WI38 (cell line): ENCODE results near the gene TRIM26.

ENCODE experiments used
- H3K4me3 ChIP-seq: 2 replicates; pipeline ENCODE4 v1.5.1; 2011; ENCODE audit warnings: low read depth, mild to moderate bottlenecking, control low read depth, low read length
- TF ChIP-seq, protein P1 (sequence below): IDR thresholded peaks from 2 replicates; pipeline ENCODE4 v1.5.1; 2012; ENCODE audit warnings: low read depth, mild to moderate bottlenecking, control low read depth, low read length

The TRIM26 gene

DNA sequence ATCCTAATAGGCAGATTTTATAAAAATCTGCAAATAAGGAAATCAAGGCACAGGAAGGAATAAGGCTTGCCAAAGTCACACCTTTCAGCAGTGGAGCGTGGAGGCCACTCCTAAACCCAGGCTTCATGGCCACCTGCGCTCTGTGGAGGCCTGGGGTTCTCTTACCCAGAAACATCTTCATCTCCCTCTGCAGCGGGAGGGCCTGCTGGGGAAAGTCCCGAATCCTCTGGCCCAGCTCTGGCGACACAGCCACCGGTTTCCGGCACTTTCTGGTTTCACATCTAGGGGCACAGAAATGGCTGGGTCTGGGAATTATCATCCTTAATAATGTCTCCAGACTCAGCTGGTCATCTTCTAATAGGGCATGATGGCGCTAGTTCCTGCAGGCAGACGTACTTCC lies 56.4 kb downstream of the TRIM26 start:
- no peak overlapping the region for H3K4me3 ChIP-seq

DNA sequence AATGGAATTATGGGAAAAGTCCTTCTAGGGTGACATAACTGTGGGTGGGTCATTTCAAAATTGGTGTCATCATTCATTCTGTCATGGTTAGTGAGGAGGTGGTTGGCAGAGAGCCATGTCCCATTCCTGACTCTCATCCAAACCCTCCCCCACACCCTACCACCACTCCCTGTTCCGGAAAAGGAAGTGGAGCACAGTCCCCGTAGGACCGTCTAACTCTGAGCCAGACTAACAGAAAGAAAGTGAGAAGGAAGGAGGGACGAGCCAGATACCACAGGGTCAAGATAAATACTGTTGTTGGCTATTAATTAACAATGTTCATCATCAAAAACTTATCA lies 57.0 kb downstream of the TRIM26 start:
- H3K4me3 ChIP-seq = no peak overlapping the region
- TF ChIP-seq, protein P1, sequence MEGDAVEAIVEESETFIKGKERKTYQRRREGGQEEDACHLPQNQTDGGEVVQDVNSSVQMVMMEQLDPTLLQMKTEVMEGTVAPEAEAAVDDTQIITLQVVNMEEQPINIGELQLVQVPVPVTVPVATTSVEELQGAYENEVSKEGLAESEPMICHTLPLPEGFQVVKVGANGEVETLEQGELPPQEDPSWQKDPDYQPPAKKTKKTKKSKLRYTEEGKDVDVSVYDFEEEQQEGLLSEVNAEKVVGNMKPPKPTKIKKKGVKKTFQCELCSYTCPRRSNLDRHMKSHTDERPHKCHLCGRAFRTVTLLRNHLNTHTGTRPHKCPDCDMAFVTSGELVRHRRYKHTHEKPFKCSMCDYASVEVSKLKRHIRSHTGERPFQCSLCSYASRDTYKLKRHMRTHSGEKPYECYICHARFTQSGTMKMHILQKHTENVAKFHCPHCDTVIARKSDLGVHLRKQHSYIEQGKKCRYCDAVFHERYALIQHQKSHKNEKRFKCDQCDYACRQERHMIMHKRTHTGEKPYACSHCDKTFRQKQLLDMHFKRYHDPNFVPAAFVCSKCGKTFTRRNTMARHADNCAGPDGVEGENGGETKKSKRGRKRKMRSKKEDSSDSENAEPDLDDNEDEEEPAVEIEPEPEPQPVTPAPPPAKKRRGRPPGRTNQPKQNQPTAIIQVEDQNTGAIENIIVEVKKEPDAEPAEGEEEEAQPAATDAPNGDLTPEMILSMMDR = no peak

More for the DNA sequence above, 56.4 kb downstream of the TRIM26 start:
- TF ChIP-seq, protein P1 = no peak

DNA sequence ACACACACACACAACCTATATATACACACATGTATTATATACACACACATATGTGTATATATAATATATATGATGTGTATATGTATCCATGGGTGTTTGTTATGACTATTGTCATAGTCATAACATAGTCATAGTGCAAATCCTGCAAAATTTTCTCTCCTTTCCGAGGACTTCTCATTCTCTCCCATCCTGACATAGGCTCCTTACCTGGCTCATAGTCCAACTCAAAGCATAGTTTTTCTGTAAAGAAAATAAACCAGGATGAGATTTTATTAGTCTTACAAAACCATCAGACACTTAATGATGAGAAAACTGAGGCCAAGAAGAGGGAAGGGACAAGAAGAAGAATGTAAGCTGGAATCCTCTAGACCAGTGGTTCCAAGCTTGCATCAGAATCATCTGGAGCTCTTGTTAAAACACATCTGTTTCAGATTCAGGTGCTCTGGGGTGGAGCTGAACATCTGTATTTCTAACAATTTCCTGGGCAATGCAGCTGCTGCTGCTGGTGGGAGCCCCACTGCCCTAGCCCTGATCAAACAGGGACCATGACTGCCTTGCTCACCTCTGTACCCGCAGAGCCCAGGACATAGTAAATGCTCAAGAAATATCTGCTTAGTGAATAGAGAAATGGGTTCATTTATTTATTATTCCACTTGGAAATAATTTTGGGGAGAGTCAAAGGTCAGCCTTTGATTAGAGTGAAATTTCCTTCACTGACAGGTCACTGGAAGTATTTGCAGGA lies 57.5 kb downstream of the TRIM26 start:
- TF ChIP-seq, protein P1 = no peak

DNA sequence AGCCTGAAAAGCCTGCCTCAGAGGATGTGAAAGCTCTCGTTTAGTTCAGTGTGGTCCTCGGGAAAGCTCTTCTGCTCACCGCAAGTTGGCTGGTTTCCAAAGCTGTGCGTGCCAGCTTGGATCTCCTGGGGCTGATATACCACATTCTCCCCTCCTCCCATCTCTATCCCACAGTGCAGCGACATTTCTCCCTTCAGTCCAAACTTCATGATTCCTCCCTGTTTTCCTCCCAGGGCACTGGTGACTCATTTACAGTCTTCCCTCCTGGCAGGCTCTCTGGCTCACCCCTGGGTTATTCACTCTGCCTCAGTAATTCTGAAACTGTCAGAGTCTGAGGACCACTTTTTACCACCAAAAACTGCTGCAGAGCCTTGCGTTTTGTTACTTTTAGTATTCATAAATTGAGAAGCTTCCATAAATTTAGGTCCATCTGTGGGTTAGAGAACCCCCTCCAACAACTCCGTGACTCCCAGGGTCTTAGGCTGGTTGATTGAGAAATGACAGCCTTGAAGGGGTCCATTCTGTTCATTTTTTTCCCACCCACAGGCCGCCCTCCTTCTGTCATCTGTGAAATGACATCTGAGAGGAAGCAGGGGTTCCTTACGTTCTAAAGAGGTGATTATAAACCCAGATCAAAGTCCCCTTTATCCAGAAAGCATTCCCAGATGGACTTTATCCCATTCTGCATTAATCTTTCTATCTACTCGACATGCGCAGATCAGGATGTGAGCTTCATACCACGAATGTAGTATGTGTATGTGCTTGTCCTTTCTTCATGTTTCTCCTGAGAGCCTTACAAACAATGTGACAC lies 58.3 kb downstream of the TRIM26 start:
- TF ChIP-seq, protein P1 = no peak
- H3K4me3 ChIP-seq = no peak overlapping the region

More for the DNA sequence above, 57.5 kb downstream of the TRIM26 start:
- H3K4me3 ChIP-seq = no peak overlapping the region

DNA sequence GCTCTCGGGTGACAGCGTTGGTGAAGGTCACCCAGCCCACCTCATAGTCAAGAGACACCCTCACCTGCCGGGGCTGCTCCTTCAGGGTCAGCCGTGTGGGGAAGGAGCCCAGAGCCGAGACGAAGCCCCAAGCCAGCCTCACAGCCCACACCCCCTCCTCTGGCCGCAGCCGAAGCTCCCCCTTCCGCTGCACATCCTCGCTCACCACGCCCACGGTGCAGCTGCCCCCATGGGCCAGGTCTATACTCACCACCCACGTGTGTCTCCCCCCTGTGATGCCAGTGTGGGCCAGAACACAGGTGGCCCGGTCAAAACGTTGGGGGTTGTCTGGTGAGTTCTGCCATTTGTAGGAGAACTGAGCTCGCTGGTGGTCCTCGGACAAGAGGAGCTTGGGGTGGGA lies 59.1 kb downstream of the TRIM26 start:
- TF ChIP-seq, protein P1 = no peak
- H3K4me3 ChIP-seq = no peak overlapping the region

DNA sequence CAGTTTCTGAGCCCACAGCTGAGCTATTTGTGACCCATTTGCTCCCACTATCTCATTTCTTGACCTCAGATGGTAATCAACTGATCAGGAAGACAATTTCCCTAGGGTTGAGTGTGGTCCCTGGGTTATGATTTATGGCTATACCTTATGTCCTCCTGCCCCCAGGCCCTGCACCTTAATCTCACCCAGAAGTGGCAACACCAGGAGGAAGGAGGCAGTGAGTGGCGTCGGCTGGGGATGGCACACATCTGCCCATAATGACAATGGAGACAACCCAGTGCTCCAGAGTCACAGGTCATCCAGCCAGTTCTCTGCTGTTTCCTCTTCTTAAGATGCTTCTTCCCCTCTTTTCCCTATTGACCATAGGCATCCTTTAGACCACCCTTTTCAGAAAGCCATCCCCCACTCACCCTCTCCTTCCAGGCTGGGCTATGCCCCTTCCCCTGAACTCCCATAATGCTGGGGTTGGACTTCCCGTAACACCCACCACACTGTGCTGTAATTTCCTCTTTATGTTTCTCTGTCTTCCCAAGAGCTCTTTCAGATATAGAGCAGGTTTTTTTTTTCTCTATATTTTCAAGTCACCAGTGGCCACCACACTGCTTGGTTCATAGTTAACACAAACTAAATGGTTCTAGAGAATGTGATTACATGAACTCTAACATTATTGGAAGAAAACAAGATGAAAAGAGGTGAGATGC lies 60.1 kb downstream of the TRIM26 start:
- no peak overlapping the region for H3K4me3 ChIP-seq
- TF ChIP-seq, protein P1 = no peak
